Measurements from ENCODE around the gene GPC5. TPM values are rescaled to one million over a fixed set of nuclear protein-coding genes. Genes with fewer than 3 reads are reported as not detected.
A peak's percentile ranks its signal among the peaks of the same experiment; 100 is the strongest.

GPC5 gene
- total and polyA plus RNA-seq, 9 of the 15 experiments (the other 6 are each of a cell fraction or from before 2014, with no cell fraction given): 0.18 to 0.27 TPM; not detected in 7

- no peaks in the 10 kb centered on the region for H3K79me2 ChIP-seq (ENCODE audit: control insufficient read depth, insufficient read depth, low read length)
- no peak for DNase-seq (ENCODE audit: extremely low read depth in 1 of 4, low spot score in 3 of 4)
- POLR2A ChIA-PET: interaction anchor here (1.6 kb wide), 1 partner anchor 10 kb away, joined by 5 read pairs; no protein-coding TSS in a partner anchor
- H3K9ac ChIP-seq (ENCODE audit: insufficient read depth in 1 of 2, low read depth in 2 of 2, low read length in 2 of 2): no peak overlapping the region
- ATAC-seq: no peak
- no TSS peak for BruUV-seq (replicated peaks)
- intact Hi-C loops (cut with micrococcal nuclease): no loop called here
- no peaks in the 10 kb centered on the region for H3K4me1 ChIP-seq (replicated peaks in 1 of 2; ENCODE audit: control insufficient read depth in 2 of 2, insufficient read depth in 2 of 2, low read length in 2 of 2)
- CTCF ChIA-PET (ENCODE audit: low intra/inter-chr PET ratio): no interaction called here
- no peak for FAIRE-seq
- H3K27me3 ChIP-seq (ENCODE audit: control insufficient read depth in 2 of 2, insufficient read depth in 2 of 2, low read length in 2 of 2): no peaks in the 10 kb centered on the region
- under 1% methylated on average over 5 of the region's 5 CpGs for WGBS (ENCODE audit: insufficient coverage, low coverage, missing lambda C conversion rate)
- H3K9me3 ChIP-seq (replicated peaks; ENCODE audit: control insufficient read depth, insufficient read depth, low read depth, low read length): peaks cover 8% of the 10 kb centered on the region; the same call in 1 of the 2 replicates
- H3K27ac ChIP-seq (ENCODE audit: extremely low read depth, low read depth, low read length): no peak overlapping the region
- no peaks in the 10 kb centered on the region for H3K36me3 ChIP-seq (ENCODE audit: control insufficient read depth, insufficient read depth, low read length)
- H2AFZ ChIP-seq (ENCODE audit: low read depth, low read length): no peak overlapping the region
- in situ Hi-C loops (cut with MboI): no loop called here
- H3K4me3 ChIP-seq: no peak overlapping the region
- no peak overlapping the region for H3K4me2 ChIP-seq (ENCODE audit: insufficient read depth, low read length)
- H4K20me1 ChIP-seq (replicated peaks; ENCODE audit: control insufficient read depth, insufficient read depth, low read length): no peaks in the 10 kb centered on the region
- no peaks in the 10 kb centered on the region for H3K9me1 ChIP-seq (ENCODE audit: control insufficient read depth, insufficient read depth, low read length)
- TF ChIP-seq ZNF57 (CRISPR knock-in tag; IDR thresholded peaks at IDR 0.05) (0 out of 2 replicates have a peak, but pooled peaks have one; percentile 46), THRAP3 (IDR thresholded peaks at IDR 0.05; ENCODE audit: borderline replicate concordance) (no peak), ZBTB12 (CRISPR knock-in tag; IDR thresholded peaks at IDR 0.05) (0 out of 2 replicates have a peak, but pooled peaks have one; percentile 21), ZNF174 (CRISPR knock-in tag; IDR thresholded peaks at IDR 0.05) (0 out of 2 replicates have a peak, but pooled peaks have one; percentile 20), MBD2 (IDR thresholded peaks at IDR 0.05; ENCODE audit: borderline replicate concordance, low read depth) (no peak), ILF3 (IDR thresholded peaks at IDR 0.05; ENCODE audit: borderline replicate concordance) (no peak), PRMT5 (CRISPR knock-in tag; IDR thresholded peaks at IDR 0.05) (no peak), FOXA3 (CRISPR knock-in tag; conservative IDR thresholded peaks at IDR 0.05 in 1 of 2, IDR thresholded peaks at IDR 0.05 in 1 of 2) (0 out of 4 replicates have a peak, but pooled peaks of 1 of the 2 experiments have one; percentile 11), FOXO4 (CRISPR knock-in tag; IDR thresholded peaks at IDR 0.05) (0 out of 2 replicates have a peak, but pooled peaks have one; percentile 48), ZNF134 (CRISPR knock-in tag; conservative IDR thresholded peaks at IDR 0.05) (0 out of 2 replicates have a peak, but pooled peaks have one; percentile 39), POLR2B (IDR thresholded peaks at IDR 0.05; ENCODE audit: low read depth, partially characterized antibody) (no peak), ZNF778 (CRISPR knock-in tag; IDR thresholded peaks at IDR 0.05) (0 out of 2 replicates have a peak, but pooled peaks have one; percentile 35), ZNF408 (CRISPR knock-in tag; IDR thresholded peaks at IDR 0.05; ENCODE audit: low read depth) (peak; percentile 73; the same call in 1 of the 2 replicates), NBN (IDR thresholded peaks at IDR 0.05; ENCODE audit: low read depth) (no peak)
- TF ChIP-seq, protein P1, sequence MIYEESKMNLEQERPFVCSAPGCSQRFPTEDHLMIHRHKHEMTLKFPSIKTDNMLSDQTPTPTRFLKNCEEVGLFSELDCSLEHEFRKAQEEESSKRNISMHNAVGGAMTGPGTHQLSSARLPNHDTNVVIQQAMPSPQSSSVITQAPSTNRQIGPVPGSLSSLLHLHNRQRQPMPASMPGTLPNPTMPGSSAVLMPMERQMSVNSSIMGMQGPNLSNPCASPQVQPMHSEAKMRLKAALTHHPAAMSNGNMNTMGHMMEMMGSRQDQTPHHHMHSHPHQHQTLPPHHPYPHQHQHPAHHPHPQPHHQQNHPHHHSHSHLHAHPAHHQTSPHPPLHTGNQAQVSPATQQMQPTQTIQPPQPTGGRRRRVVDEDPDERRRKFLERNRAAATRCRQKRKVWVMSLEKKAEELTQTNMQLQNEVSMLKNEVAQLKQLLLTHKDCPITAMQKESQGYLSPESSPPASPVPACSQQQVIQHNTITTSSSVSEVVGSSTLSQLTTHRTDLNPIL (CRISPR knock-in tag; IDR thresholded peaks at IDR 0.05): 0 out of 2 replicates have a peak, but pooled peaks have one; percentile 23
- TF ChIP-seq, protein P2, sequence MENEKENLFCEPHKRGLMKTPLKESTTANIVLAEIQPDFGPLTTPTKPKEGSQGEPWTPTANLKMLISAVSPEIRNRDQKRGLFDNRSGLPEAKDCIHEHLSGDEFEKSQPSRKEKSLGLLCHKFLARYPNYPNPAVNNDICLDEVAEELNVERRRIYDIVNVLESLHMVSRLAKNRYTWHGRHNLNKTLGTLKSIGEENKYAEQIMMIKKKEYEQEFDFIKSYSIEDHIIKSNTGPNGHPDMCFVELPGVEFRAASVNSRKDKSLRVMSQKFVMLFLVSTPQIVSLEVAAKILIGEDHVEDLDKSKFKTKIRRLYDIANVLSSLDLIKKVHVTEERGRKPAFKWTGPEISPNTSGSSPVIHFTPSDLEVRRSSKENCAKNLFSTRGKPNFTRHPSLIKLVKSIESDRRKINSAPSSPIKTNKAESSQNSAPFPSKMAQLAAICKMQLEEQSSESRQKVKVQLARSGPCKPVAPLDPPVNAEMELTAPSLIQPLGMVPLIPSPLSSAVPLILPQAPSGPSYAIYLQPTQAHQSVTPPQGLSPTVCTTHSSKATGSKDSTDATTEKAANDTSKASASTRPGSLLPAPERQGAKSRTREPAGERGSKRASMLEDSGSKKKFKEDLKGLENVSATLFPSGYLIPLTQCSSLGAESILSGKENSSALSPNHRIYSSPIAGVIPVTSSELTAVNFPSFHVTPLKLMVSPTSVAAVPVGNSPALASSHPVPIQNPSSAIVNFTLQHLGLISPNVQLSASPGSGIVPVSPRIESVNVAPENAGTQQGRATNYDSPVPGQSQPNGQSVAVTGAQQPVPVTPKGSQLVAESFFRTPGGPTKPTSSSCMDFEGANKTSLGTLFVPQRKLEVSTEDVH (IDR thresholded peaks at IDR 0.05; ENCODE audit: low read depth, partially characterized antibody): no peak
These were observed 1192.7 kb downstream of the GPC5 start for GRCh38 chr13:92591117-92591516.
